Measurements from ENCODE around the gene MRPL12. TPM values are rescaled to one million over a fixed set of nuclear protein-coding genes. Genes with fewer than 3 reads are reported as not detected.

The MRPL12 gene
- total RNA-seq, 1 experiment from 2014 or later: 19.5 TPM

- Histone ChIP-seq H3K4me3 (peak overlapping the region; percentile 86; the same call in 1 of the 2 replicates), H3K27ac (no peak overlapping the region), H3K27me3 (replicated peaks) (no peaks in the 10 kb centered on the region), H3K36me3 (peaks cover 92% of the 10 kb centered on the region), H3K4me1 (replicated peaks) (peaks cover 24% of the 10 kb centered on the region), H3K9me3 (replicated peaks) (no peaks in the 10 kb centered on the region)
- DNase-seq (ENCODE audit: low read depth in 1 of 2, low spot score in 2 of 2): peak in 1 of 2 experiments; percentile 35
These were observed 1.7 kb upstream of the MRPL12 start for GRCh38 chr17:81701288-81702071.

GRCh38 chr17:81703747-81704654 is 834 bp downstream of the MRPL12 start:
- no peaks in the 10 kb centered on the region for H3K9me3 ChIP-seq (replicated peaks)
- peaks cover 24% of the 10 kb centered on the region for H3K4me1 ChIP-seq (replicated peaks)
- H3K4me3 ChIP-seq: peak overlapping the region; percentile 86
- DNase-seq (ENCODE audit: low read depth in 1 of 2, low spot score in 2 of 2): no peak
- no peaks in the 10 kb centered on the region for H3K27me3 ChIP-seq (replicated peaks)
- H3K36me3 ChIP-seq: peaks cover 92% of the 10 kb centered on the region
- peak overlapping the region; percentile 62 for H3K27ac ChIP-seq

DNA sequence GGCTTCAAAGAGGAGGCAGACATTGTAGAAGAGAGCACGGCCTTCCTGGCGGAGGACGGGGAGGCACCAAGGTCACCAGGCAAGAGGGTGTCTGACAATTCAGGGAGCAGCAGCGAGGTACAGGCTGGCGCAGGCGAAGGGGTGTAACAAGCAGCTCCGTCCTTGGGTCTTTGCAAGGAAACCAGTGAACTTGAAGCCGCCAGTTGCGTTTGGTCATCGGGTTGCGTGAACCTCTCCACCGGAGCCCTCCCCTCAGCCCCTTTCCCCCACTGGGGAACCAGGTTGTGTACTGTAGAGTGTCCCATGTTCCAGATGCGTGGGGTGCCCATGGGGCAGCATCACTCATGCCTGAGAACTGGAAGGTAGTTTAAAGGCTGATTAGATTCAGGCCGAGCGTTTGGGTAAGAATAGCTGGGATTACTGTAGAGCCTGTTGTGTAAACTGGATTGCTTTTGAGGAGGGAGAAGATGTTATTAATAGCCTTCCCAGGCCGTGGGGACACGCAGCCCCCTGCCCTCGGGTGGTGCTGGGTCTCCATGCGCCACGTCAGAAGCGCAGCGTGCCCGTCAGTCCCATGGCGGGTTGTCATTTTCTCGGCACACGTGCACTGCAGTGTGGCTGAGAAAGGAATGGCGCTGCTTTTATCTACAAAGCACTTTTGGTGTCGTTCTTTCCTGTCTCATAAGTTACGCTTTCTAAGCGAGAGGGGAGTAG is 2.5 kb downstream of the MRPL12 start:
- peaks cover 24% of the 10 kb centered on the region for H3K4me1 ChIP-seq (replicated peaks)
- no peak overlapping the region for H3K4me3 ChIP-seq
- H3K9me3 ChIP-seq (replicated peaks): no peaks in the 10 kb centered on the region
- peaks cover 82% of the 10 kb centered on the region for H3K36me3 ChIP-seq
- DNase-seq (ENCODE audit: low read depth in 1 of 2, low spot score in 2 of 2): no peak
- no peaks in the 10 kb centered on the region for H3K27me3 ChIP-seq (replicated peaks)
- no peak overlapping the region for H3K27ac ChIP-seq

- Histone ChIP-seq H3K27me3 (replicated peaks) (no peaks in the 10 kb centered on the region), H3K9me3 (replicated peaks) (no peaks in the 10 kb centered on the region), H3K4me1 (replicated peaks) (peaks cover 23% of the 10 kb centered on the region), H3K27ac (no peak overlapping the region), H3K4me3 (no peak overlapping the region), H3K36me3 (peaks cover 77% of the 10 kb centered on the region)
- DNase-seq (ENCODE audit: low read depth in 1 of 2, low spot score in 2 of 2): no peak
These were observed 3.1 kb downstream of the MRPL12 start for GRCh38 chr17:81706232-81706611.

DNA sequence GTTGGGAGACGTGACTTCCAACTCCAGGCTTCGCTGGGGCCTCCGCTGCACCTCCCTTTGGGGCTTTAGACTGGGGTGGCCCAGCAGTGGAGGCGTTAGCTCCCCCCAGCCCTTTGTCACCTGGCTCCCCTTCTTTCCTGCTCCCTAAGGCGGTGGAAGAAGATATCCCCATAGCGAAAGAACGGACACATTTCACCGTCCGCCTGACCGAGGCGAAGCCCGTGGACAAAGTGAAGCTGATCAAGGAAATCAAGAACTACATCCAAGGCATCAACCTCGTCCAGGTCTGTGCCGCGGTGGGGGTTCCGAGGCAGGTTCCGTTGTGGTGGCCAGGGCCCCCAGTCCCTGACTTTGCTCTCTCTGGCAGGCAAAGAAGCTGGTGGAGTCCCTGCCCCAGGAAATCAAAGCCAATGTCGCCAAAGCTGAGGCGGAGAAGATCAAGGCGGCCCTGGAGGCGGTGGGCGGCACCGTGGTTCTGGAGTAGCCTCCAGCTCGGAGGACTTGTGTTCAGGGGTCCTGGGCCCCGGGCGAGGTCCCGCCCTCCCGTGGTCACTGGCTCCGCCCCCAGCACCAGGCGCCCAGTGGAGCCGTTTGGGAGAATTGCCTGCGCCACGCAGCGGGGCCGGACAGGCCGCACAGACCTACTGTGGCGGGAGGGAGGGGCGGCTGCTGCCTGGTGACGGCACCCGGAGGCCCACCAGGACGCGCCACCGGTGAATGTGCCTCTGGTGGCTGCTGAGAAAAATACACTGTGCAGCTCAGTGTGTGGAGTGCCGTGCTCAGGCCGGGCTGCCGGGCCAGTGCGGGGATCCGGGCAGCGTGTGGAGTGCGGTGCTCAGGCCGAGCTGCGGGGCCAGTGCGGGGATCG is 3.8 kb downstream of the MRPL12 start:
- peaks cover 69% of the 10 kb centered on the region for H3K36me3 ChIP-seq
- H3K27ac ChIP-seq: no peak overlapping the region
- peaks cover 22% of the 10 kb centered on the region for H3K4me1 ChIP-seq (replicated peaks)
- H3K4me3 ChIP-seq: no peak overlapping the region
- H3K9me3 ChIP-seq (replicated peaks): no peaks in the 10 kb centered on the region
- H3K27me3 ChIP-seq (replicated peaks): no peaks in the 10 kb centered on the region
- DNase-seq (ENCODE audit: low read depth in 1 of 2, low spot score in 2 of 2): no peak

- Histone ChIP-seq H3K9me3 (replicated peaks) (peaks cover 3% of the 10 kb centered on the region; the same call in 1 of the 2 replicates), H3K4me1 (replicated peaks) (peaks cover 28% of the 10 kb centered on the region), H3K4me3 (no peak overlapping the region), H3K27me3 (replicated peaks) (no peaks in the 10 kb centered on the region), H3K36me3 (peaks cover 62% of the 10 kb centered on the region), H3K27ac (no peak overlapping the region)
- no peak for DNase-seq (ENCODE audit: low read depth in 1 of 2, low spot score in 2 of 2)
These were observed 4.8 kb downstream of the MRPL12 start for GRCh38 chr17:81707725-81708646.

- no peak for DNase-seq (ENCODE audit: low read depth in 1 of 2, low spot score in 2 of 2)
- Histone ChIP-seq H3K9me3 (replicated peaks) (peaks cover 3% of the 10 kb centered on the region; the same call in 1 of the 2 replicates), H3K4me1 (replicated peaks) (peaks cover 36% of the 10 kb centered on the region), H3K36me3 (peaks cover 55% of the 10 kb centered on the region), H3K4me3 (no peak overlapping the region), H3K27ac (no peak overlapping the region), H3K27me3 (replicated peaks) (no peaks in the 10 kb centered on the region)
These were observed 5.6 kb downstream of the MRPL12 start for GRCh38 chr17:81708739-81709185.

DNA sequence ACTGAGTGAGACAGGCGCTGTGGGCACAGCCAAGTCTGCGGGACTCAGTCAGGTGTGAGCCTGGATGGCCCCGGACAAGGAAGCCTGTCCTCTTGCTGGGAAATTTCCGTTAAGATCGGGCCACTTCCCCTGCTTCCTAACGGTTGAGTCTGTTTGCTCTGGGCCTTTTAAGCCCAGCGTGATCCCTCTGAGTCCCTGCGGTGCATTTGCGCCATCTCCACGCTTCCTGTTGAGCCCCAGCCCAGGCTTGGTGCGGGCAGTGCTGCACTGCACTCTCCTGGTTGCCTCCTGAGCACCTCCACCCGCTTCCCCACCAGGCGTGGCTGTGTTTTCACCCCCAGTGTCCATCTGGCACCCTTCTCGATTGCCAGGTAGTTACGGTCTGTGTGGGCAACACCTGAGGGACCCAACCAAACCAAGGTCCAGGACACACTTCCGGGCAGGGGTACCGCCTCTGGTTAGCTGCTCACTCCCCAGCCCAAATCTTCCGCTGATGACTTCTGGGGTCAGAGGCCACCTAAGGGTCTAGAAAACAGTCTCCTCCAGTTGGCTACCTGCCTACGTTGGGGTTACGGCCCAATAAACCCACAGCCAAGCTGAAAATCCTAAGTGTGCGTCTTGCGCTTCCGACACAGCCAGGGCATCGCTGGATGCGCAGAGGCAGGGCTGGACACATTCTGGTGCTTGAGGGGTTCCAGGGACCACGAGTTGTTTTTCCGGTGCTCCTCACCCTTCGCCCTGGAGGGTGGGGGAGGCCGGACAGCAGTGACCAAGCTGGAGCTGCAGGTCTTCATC is 7.5 kb downstream of the MRPL12 start:
- Histone ChIP-seq H3K4me3 (no peak overlapping the region), H3K4me1 (replicated peaks) (peaks cover 27% of the 10 kb centered on the region), H3K36me3 (peaks cover 49% of the 10 kb centered on the region), H3K27me3 (replicated peaks) (no peaks in the 10 kb centered on the region), H3K27ac (no peak overlapping the region), H3K9me3 (replicated peaks) (peaks cover 3% of the 10 kb centered on the region; the same call in 1 of the 2 replicates)
- no peak for DNase-seq (ENCODE audit: low read depth in 1 of 2, low spot score in 2 of 2)

DNA sequence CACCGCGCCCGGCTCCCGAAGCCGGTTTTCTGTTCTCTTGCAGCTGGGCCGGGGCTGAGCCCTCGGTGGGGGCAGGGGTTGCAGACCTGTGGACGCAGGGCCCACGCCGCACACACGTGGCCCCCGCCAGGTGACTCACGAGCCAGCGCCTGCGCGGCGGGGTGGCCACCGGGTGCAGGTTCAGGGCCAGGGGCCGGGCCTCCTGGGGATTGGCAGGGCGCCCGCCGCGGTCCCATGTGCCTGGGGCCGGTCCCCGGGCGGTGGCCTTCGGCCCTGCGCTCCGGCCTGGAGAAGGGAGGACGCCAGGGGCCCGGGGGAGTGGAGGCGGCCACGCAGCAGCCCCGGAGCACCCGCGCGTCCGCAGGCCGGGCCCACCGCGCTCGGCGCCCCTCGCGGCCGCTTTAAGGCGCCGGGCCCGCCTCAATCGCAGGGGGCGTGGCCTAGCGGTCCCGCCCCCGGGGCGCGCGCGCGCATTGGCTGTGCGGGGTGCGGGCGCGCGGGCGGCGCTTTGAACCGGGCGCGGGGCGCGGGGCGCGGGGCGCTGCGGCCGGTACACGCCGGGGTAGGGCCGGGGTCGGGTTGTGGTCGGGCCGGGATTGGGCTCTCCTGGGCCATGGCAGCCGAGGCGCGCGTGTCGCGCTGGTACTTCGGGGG is 8.8 kb downstream of the MRPL12 start, which contains the start of gene SLC25A10:
Gene SLC25A10, plus strand, starts transcription at position 471 of the 654 bp plus-strand sequence. Its CDS starts 143 bp downstream, at position 614.
- H3K4me1 ChIP-seq (replicated peaks): peaks cover 27% of the 10 kb centered on the region
- peaks cover 36% of the 10 kb centered on the region for H3K36me3 ChIP-seq
- no peaks in the 10 kb centered on the region for H3K27me3 ChIP-seq (replicated peaks)
- no peak within 1 kb of the TSS for H3K27ac ChIP-seq
- DNase-seq (ENCODE audit: low read depth in 1 of 2, low spot score in 2 of 2): peak; percentile 76 to 88
- H3K9me3 ChIP-seq (replicated peaks): peaks cover 3% of the 10 kb centered on the region; the same call in 1 of the 2 replicates
- H3K4me3 ChIP-seq: peak within 1 kb of the TSS; percentile 95

DNA sequence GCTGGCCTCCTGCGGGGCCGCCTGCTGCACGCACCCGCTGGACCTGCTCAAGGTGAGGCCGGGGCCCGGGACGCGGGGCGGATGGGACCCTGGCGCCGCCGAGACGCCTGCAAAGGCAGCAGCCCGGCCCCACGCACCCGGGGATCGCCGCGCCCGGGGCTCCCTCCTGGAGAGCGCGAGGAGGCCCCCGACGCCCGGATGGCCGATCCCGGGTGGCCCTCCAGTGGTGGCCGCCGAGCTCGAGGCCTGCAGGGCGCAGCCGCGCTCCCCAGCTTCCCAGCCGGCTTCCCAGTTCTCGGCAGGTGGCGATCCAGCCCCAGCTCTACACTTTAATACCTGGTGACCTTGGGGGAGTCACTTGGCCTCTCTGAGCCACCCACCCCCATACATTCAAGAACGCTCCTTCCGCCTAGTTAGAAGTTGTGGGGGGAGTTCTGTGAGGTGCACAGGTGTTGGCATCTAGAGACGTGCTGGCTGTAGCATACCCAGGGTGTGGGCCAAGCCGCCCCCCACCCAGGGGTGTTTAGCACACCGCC is 9.4 kb downstream of the MRPL12 start:
- Histone ChIP-seq H3K4me1 (replicated peaks) (peaks cover 27% of the 10 kb centered on the region), H3K36me3 (peaks cover 31% of the 10 kb centered on the region), H3K27me3 (replicated peaks) (no peaks in the 10 kb centered on the region), H3K27ac (no peak overlapping the region), H3K4me3 (peak overlapping the region; percentile 95), H3K9me3 (replicated peaks) (peaks cover 3% of the 10 kb centered on the region; the same call in 1 of the 2 replicates)
- peak in 1 of 2 experiments; percentile 77 for DNase-seq (ENCODE audit: low read depth in 1 of 2, low spot score in 2 of 2)

Measured in SJSA1 (cell line).